Activated naive CD8-positive, alpha-beta T cell (primary cell): Measurements from ENCODE around the gene XRN2.
A peak's percentile ranks its signal among the peaks of the same experiment; 100 is the strongest.

Experiments
- H3K27ac Mint-ChIP-seq: one replicate; pipeline ENCODE4 v1.8.0; 2021; ENCODE audit warnings: mixed read lengths
- H3K27me3 Mint-ChIP-seq: one replicate; pipeline ENCODE4 v1.8.0; 2021; ENCODE audit warnings: mixed read lengths
- H3K36me3 Mint-ChIP-seq: one replicate; pipeline ENCODE4 v1.8.0; 2021; ENCODE audit warnings: mixed read lengths
- H3K4me1 Mint-ChIP-seq: one replicate; pipeline ENCODE4 v1.8.0; 2021; ENCODE audit warnings: low read depth, mixed read lengths
- H3K4me3 Mint-ChIP-seq: one replicate; pipeline ENCODE4 v1.8.0; 2021; ENCODE audit warnings: mild to moderate bottlenecking, mixed read lengths
- H3K9me3 Mint-ChIP-seq: one replicate; pipeline ENCODE4 v1.8.0; 2021; ENCODE audit warnings: low read depth, mixed read lengths

Gene XRN2

DNA sequence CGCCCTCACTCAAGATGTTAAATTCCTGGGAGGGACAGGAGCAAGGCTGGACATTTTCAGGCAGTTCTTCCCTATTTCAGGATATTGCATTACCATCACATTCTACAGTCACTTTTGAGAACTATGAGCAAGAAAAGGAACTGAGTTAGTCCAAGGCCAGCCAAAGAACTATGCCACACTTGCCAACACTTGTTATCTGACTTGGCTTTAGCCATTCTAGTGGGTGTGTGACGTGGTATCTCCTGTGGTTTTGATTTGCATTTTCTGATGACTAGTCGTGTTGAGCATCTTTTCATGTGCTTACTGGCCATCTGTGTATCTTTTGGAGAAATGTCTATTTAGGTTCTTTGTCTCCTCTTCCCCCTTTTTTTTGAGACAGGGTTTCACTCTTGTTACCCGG lies 12.0 kb downstream of the XRN2 start:
- peaks cover 16% of the 10 kb centered on the region for H3K36me3 Mint-ChIP-seq
- H3K9me3 Mint-ChIP-seq: peaks cover 8% of the 10 kb centered on the region
- peaks cover 88% of the 10 kb centered on the region for H3K4me1 Mint-ChIP-seq
- H3K4me3 Mint-ChIP-seq: peak overlapping the region; percentile 38
- no peaks in the 10 kb centered on the region for H3K27me3 Mint-ChIP-seq
- peak overlapping the region; percentile 23 for H3K27ac Mint-ChIP-seq

DNA sequence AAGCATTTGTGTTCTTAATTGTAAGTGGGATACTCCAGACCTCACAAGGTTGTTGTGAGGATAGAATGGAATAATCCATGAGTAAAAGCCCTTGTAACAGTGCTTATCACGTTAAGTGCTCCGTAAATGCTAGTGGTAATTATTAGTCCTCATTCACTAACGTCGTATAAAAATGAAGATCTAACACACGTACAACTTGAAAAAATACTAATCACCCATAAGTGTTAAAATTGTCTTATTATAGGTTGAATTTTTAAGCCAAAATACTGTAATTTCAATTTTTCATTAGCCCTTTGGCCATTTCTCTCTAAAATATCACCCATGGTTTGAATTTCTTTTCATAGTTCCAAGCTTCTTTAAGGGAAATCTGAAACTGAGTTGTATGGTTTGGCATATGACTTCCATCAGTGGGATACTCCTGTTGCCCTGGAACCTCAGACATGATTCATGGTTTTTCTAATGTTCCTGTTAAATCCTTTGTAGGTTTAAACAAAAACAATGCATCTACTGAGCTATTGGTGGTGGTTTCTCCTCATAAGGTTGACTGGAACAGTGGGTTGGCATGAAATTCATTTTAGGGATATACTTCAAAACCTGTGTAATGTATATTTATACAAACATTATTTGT lies 19.1 kb downstream of the XRN2 start:
- Mint-ChIP-seq H3K36me3 (peaks cover 28% of the 10 kb centered on the region), H3K27ac (no peak overlapping the region), H3K4me3 (no peak overlapping the region), H3K4me1 (peaks cover 79% of the 10 kb centered on the region), H3K9me3 (peaks cover 18% of the 10 kb centered on the region), H3K27me3 (no peaks in the 10 kb centered on the region)

DNA sequence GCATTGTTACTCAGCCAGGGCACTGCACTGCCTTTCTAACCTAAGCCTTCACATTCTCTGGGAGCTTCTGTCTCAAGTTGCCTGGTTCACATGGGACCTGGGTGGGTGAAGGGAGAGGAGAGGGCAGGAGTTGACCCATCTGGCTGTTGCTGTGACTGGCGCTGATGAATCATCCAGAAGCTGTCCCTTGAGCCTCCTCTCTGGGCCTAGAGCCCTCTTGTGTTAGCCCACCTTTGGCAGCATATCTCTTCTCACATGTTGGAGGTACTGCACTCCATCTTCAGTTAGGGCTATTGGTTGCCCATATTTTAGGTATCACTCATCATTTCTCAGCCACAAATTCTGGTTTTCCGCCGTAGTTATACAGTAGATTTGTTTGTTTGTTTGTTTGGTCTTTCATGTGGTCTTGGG lies 19.8 kb downstream of the XRN2 start:
- Mint-ChIP-seq H3K36me3 (peaks cover 25% of the 10 kb centered on the region), H3K27ac (peak overlapping the region; percentile 42), H3K9me3 (peaks cover 18% of the 10 kb centered on the region), H3K4me1 (peaks cover 74% of the 10 kb centered on the region), H3K4me3 (peak overlapping the region; percentile 42), H3K27me3 (no peaks in the 10 kb centered on the region)

DNA sequence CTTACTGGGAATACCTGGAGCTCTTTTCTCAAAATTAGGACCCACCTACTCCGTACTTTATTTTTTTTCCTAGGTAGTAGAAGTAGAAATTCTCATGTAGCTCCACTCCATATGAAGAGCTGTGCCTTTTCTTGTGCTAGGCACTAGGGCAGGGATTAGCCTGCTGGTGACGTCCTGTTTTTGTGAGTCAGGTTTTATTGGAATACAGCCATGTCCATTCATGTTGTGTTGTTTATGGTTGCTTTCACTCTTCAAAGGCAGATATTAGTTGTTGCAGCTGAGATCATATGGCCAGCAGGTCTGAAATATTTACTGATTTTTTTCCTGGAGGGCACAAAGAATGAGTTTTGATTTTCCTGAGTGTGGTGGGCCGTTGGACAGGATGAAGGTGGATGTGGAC lies 20.5 kb downstream of the XRN2 start:
- peaks cover 29% of the 10 kb centered on the region for H3K36me3 Mint-ChIP-seq
- H3K4me3 Mint-ChIP-seq: peak overlapping the region; percentile 45
- peak overlapping the region; percentile 75 for H3K27ac Mint-ChIP-seq
- H3K9me3 Mint-ChIP-seq: peaks cover 17% of the 10 kb centered on the region
- peaks cover 73% of the 10 kb centered on the region for H3K4me1 Mint-ChIP-seq
- no peaks in the 10 kb centered on the region for H3K27me3 Mint-ChIP-seq

DNA sequence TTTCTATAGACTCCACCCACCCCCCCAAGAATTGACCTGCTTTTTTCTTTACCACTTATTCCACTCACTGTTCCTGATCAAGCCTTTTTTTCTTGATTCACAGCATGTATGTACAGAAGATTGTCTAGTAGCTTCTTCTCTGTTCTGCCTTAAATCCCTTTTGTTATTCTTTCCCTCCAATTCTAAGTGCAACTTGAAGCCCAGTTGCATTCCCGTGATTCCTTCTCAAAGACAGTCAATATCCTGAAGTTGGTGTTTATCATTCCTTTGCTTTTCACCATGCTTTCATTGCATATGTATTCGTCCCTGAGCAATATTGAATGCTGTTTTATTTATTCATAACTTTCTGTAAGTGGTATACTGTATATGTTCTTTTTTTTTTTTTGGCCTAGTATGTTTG lies 21.0 kb downstream of the XRN2 start:
- Mint-ChIP-seq H3K36me3 (peaks cover 26% of the 10 kb centered on the region), H3K27ac (peak overlapping the region; percentile 75)

DNA sequence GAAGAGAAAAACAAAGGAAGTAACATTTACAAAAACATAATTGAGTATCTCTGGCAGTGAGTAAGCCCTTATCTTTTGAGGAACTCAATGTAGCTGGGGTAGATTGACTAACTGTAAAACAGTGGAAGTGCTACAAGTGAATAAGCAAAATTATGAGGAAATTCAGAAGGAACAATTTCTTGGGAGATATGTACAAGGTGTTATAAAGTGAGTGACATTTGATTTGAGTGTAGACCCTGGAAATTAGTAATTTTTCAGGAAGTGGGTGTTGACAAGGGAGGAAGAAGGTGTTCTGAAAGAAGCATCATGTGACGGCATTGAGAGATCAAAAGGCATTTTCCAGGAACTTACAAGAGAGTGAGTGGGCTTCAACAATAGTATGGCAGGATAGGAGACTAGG lies 22.2 kb downstream of the XRN2 start:
- peak overlapping the region; percentile 52 for H3K4me3 Mint-ChIP-seq
- H3K9me3 Mint-ChIP-seq: peaks cover 10% of the 10 kb centered on the region
- H3K36me3 Mint-ChIP-seq: peaks cover 27% of the 10 kb centered on the region
- H3K27ac Mint-ChIP-seq: peak overlapping the region; percentile 22
- peaks cover 66% of the 10 kb centered on the region for H3K4me1 Mint-ChIP-seq
- no peaks in the 10 kb centered on the region for H3K27me3 Mint-ChIP-seq

More for the DNA sequence above, 21.0 kb downstream of the XRN2 start:
- Mint-ChIP-seq H3K9me3 (peaks cover 12% of the 10 kb centered on the region), H3K4me1 (peaks cover 68% of the 10 kb centered on the region), H3K4me3 (peak overlapping the region; percentile 45), H3K27me3 (no peaks in the 10 kb centered on the region)

DNA sequence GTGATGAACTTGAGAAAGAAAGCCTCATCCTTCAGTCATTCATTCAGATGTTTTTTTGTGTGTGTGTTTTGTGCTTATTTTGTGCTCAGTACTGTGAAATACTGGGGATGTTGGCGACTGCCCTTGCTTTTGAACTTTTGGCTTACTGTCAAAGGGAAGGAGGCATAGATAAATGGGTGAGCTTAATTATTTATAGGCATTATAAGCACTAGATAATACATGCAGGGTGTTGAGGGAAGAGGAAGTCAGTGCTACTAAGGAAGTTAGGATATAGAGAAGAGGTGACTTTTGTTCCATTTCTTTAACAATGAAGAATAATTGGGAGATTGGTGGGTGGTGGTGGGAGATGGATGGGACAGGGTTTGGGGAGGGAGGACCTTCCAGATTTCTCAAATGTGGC lies 23.6 kb downstream of the XRN2 start:
- Mint-ChIP-seq H3K4me1 (peaks cover 59% of the 10 kb centered on the region), H3K27me3 (no peaks in the 10 kb centered on the region), H3K27ac (peak overlapping the region; percentile 51), H3K4me3 (peak overlapping the region; percentile 18), H3K36me3 (peaks cover 21% of the 10 kb centered on the region), H3K9me3 (peaks cover 8% of the 10 kb centered on the region)

DNA sequence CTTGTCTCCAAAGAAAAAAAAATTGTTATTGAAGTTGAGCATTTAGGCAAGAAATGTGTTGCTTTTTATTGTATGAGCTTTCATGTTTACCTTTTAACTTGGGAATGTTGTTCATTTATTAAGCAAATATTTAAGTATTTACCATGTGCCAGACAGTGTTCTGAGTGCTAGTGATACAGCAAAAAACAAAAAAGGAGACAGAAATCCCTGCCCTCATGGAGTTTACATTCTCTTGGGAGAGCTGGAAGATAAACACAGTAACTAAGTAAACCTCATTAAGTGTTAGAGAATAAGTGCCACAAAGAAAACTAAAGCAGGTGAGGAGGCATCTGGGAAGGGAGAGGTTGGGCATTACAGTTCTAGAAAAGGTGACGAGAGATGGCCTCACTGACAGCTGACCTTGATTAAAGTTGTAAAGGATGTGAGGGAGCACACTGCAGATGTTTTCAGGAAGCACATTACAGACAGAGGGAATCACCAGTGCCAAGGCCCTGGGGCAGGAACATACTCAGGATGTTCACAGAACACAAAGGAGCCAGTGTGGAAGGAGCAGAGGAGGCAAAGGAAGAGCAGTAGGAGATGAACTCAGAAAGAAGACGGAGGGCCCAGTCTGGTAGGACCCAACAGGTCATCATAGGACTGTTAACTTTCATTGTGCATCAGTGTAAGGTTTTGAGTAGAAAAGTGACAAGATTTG lies 33.5 kb downstream of the XRN2 start:
- Mint-ChIP-seq H3K27me3 (no peaks in the 10 kb centered on the region), H3K27ac (peak overlapping the region; percentile 30), H3K36me3 (peaks cover 42% of the 10 kb centered on the region), H3K4me1 (no peaks in the 10 kb centered on the region), H3K9me3 (no peaks in the 10 kb centered on the region), H3K4me3 (no peak overlapping the region)

DNA sequence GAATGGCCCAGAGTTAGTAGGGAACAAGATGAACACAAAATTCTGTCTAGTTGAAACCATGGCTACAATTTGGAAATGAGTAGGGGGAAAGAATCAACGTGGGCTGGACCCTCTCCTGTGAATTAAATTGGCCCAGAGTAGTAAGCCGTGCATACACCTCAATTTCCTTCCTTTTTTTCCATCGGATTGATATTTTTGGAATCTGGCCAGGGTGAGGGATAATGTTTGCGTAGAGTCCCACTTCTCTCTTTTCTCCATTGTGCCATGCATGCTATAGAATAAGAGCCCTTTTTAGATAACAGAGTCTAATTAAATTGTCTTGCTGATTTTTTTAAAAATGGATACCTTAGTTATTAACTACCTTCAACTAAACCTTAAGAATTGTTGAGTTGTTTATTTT lies 35.2 kb downstream of the XRN2 start:
- Mint-ChIP-seq H3K4me1 (no peaks in the 10 kb centered on the region), H3K9me3 (no peaks in the 10 kb centered on the region), H3K27ac (no peak overlapping the region), H3K27me3 (no peaks in the 10 kb centered on the region), H3K4me3 (no peak overlapping the region), H3K36me3 (peaks cover 40% of the 10 kb centered on the region)

DNA sequence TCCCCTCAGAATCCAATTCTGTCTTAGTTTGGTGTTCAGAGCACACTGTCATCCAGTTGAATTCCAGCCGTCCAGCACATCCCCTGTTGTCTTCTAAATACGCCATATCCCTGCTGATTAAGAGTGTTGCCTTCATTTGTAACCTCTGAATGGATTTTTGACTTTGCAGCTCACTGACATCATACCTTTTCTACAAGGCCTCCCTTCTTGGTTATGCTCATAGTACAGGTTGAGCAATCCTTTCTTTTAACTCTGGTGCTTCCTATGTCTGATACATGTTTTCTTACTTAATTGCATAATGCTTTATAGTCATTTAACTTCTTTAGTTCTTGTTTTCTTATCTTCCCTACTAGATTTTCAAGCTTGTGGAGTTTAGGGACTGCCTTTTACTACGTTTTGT lies 36.4 kb downstream of the XRN2 start:
- peaks cover 36% of the 10 kb centered on the region for H3K36me3 Mint-ChIP-seq
- no peak overlapping the region for H3K27ac Mint-ChIP-seq
- no peaks in the 10 kb centered on the region for H3K4me1 Mint-ChIP-seq
- H3K9me3 Mint-ChIP-seq: no peaks in the 10 kb centered on the region
- no peaks in the 10 kb centered on the region for H3K27me3 Mint-ChIP-seq
- H3K4me3 Mint-ChIP-seq: no peak overlapping the region

DNA sequence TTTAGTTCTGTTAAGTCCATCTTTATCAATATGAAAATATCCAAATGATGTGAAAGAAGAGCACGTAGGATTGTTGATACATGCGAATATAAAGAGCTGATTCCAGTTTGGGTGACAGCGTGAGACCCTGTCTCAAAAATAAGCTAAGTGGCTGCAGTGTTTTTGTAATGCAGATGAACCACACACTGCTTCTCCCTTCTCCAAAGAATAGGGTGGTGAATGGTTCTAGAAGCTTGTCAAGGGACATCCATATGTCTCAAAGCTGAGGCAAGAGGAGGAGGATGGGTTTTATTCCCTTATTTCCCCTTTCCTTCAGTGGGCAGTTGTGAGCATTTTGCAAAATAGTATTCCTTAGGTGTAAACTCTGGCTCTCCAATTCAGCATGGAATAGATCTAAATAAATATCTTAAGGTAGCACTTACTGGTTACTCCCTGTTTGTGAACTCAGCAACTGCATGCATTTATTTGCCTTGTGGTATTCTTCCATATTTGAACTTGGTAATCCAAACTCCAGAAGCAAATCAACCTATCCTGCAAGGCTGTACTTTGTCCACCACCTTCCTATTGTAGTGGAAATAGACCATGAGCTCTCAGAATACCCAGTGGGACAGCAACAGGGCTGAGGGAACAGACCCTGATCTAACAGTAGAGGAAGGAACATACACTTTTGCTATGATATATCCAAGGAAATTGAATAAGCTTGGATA lies 38.0 kb downstream of the XRN2 start:
- peaks cover 25% of the 10 kb centered on the region for H3K36me3 Mint-ChIP-seq
- no peak overlapping the region for H3K27ac Mint-ChIP-seq
- H3K9me3 Mint-ChIP-seq: no peaks in the 10 kb centered on the region
- no peak overlapping the region for H3K4me3 Mint-ChIP-seq
- no peaks in the 10 kb centered on the region for H3K27me3 Mint-ChIP-seq
- H3K4me1 Mint-ChIP-seq: no peaks in the 10 kb centered on the region

DNA sequence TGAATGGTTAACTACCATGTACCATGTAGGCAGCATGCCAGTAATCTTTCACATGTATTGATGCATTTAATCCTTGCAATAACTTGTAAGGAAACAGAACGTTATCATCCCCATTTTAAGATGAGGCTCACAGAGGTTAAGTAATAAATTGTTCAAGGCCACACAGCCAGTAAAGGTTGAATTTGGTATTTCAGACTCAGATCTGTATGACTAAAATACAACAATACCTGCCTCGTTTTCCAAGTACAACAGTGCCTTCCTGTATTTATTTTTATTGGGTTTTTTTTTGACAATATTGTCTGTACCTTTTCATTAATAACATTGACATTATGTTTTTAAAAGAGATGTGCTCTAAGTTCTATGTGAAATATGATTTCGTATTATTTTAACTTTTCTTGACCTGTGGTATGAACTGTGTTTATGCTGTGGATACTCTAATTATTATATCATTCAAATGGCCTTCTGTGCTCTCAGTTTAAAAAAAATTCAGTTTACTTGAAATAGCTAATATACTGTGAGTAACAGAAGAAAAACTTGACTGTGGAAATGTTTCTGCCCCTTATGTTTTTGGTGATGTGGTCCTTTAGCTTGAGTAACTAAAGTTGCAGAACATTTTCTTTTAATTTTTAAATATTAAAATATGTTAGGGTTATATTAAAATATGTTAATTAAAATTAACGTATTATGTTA lies 39.7 kb downstream of the XRN2 start:
- Mint-ChIP-seq H3K4me1 (no peaks in the 10 kb centered on the region), H3K9me3 (no peaks in the 10 kb centered on the region), H3K27ac (no peak overlapping the region), H3K27me3 (no peaks in the 10 kb centered on the region), H3K4me3 (no peak overlapping the region), H3K36me3 (peaks cover 25% of the 10 kb centered on the region)

DNA sequence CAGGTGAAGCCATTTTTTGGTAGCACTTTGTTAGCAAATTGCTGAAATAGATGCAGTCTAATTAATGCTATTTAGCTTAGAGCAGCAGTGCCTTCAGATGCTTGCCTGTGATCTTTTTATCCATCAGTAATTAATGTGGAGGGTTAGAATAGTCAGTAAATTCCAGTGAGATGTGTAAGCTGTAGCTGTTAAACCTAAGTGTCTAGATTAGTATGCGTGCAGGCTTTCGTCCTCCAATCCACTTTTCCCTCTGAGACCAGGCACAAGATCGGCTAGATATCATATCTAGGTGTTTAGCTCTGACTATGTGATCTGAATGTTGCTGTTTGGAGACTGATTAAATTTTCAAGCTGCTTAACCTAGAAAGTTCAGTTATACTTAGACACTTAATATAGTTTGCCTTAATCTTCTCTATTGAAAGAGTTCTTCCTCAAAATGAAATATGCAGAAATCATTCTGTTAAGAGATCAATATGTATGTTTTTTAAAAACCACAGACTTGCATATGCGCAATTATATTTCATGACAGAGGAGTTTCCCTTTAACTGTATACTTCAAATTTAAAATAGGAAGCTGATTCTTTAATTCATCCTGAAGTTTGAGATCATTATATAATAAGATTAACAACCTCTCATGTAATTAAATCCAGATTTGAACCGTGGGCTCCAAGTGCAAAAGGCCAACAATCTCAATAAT lies 41.2 kb downstream of the XRN2 start:
- Mint-ChIP-seq H3K36me3 (peaks cover 30% of the 10 kb centered on the region), H3K4me1 (no peaks in the 10 kb centered on the region), H3K27ac (no peak overlapping the region), H3K27me3 (no peaks in the 10 kb centered on the region), H3K4me3 (no peak overlapping the region), H3K9me3 (no peaks in the 10 kb centered on the region)

DNA sequence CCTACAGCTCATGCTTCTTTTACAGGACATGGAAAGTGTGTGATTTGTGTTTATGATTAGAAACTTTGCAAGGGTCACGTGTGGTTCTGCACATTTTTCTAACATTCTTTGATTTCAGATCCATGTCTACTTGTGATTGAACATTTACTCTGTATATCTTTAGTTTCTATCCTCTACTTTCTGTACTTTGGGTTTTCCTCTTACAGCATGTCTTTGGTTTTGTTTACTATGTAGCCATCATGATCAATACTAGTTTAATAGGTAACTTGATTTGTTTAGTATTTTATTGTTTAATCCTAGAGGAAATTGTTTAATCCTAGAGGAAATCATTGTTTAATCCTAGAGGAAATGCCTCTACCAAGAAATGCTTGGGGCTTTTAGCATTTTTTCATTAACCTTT lies 41.8 kb downstream of the XRN2 start:
- Mint-ChIP-seq H3K4me3 (no peak overlapping the region), H3K4me1 (no peaks in the 10 kb centered on the region), H3K36me3 (peaks cover 28% of the 10 kb centered on the region), H3K27ac (no peak overlapping the region), H3K9me3 (no peaks in the 10 kb centered on the region), H3K27me3 (no peaks in the 10 kb centered on the region)
